ENCODE results near the gene HYOU1.

- TF ChIP-seq CTCF (optimal IDR thresholded peaks at IDR 0.05 in 1 of 3, IDR thresholded peaks at IDR 0.05 in 1 of 3, conservative IDR thresholded peaks at IDR 0.05 in 1 of 3; ENCODE audit: extremely low read depth in 1 of 3, insufficient read depth in 2 of 3, low read length in 3 of 3) (no peak), EZH2 (IDR thresholded peaks at IDR 0.05; ENCODE audit: low read length) (no peak)
Measured at GRCh38 chr11:119048644-119049043, 8.4 kb downstream of the HYOU1 start.
